ENCODE measurements around the gene LRP2.

The LRP2 gene

DNA sequence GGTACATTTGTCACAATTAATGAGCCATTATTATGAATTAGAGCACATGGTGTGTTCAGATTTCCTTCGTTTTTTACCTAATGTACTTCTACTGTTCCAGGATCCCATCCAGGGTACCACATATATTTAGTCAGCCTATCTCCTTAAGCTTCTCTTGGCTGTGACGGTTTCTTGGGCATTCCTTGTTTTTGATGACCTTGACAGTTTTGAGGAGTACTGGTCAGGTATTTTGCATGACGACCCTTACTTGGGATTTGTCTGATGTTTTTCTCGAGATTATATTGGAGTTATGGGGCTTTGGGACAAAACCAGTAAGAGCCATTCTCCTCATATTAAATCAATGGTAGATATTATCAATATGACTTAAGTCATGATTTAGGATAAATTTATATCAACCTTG is 10.2 kb upstream of the LRP2 start:
- H3F3A ChIP-seq (ENCODE audit: low read depth): no peaks in the 10 kb centered on the region
- TF ChIP-seq, protein P1, sequence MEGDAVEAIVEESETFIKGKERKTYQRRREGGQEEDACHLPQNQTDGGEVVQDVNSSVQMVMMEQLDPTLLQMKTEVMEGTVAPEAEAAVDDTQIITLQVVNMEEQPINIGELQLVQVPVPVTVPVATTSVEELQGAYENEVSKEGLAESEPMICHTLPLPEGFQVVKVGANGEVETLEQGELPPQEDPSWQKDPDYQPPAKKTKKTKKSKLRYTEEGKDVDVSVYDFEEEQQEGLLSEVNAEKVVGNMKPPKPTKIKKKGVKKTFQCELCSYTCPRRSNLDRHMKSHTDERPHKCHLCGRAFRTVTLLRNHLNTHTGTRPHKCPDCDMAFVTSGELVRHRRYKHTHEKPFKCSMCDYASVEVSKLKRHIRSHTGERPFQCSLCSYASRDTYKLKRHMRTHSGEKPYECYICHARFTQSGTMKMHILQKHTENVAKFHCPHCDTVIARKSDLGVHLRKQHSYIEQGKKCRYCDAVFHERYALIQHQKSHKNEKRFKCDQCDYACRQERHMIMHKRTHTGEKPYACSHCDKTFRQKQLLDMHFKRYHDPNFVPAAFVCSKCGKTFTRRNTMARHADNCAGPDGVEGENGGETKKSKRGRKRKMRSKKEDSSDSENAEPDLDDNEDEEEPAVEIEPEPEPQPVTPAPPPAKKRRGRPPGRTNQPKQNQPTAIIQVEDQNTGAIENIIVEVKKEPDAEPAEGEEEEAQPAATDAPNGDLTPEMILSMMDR (conservative IDR thresholded peaks at IDR 0.05; ENCODE audit: low read length): no peak
- no peak for TF ChIP-seq EZH2phosphoT487 (IDR thresholded peaks at IDR 0.05; ENCODE audit: borderline replicate concordance)
- no peaks in the 10 kb centered on the region for H3K79me2 ChIP-seq (ENCODE audit: insufficient read depth, low read length)
- H3K4me3 ChIP-seq (ENCODE audit: low read length, poor library complexity, severe bottlenecking): no peak overlapping the region
- no peaks in the 10 kb centered on the region for H3K9me3 ChIP-seq (ENCODE audit: insufficient read depth, low read depth, low read length)
- H4K20me1 ChIP-seq (ENCODE audit: insufficient read depth, low read length, poor library complexity, severe bottlenecking): no peaks in the 10 kb centered on the region
- no peak overlapping the region for H3K9ac ChIP-seq (ENCODE audit: low read depth, low read length, poor library complexity, severe bottlenecking)
- H3K9me2 ChIP-seq (replicated peaks; ENCODE audit: low read depth, low read length): no peaks in the 10 kb centered on the region
- no peaks in the 10 kb centered on the region for H3K36me3 ChIP-seq (ENCODE audit: insufficient read depth, low read length)
- H2AFZ ChIP-seq (ENCODE audit: low read length): no peak overlapping the region
- H3K27me3 ChIP-seq (ENCODE audit: insufficient read depth, low read length, poor library complexity, severe bottlenecking): no peaks in the 10 kb centered on the region
- H3K4me2 ChIP-seq (ENCODE audit: low read depth, low read length, poor library complexity, severe bottlenecking): no peak overlapping the region
- H3K4me1 ChIP-seq (ENCODE audit: insufficient read depth, low read length, poor library complexity, severe bottlenecking): no peaks in the 10 kb centered on the region

DNA sequence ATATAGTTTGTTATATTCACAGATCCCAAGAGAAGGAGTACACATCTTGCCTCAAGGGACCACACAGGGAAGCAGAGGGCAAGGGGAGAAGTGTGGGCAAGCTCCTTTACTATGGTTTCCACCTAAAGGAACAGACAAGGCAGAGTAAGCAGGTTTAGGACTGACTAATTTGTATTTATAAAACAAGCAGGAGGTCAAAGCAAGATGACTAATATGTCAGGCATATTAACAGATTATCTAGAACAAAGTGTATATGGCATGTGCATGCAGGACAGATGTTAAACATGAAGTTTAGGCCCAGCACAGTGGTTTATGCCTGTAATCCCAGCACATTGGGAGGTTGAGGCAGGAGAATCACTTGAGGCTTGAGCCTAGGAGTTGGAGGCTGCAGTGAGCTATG is 3.7 kb upstream of the LRP2 start:
- H3K4me1 ChIP-seq (ENCODE audit: insufficient read depth, low read length, poor library complexity, severe bottlenecking): peaks cover 15% of the 10 kb centered on the region
- H3K36me3 ChIP-seq (ENCODE audit: insufficient read depth, low read length): no peaks in the 10 kb centered on the region
- no peaks in the 10 kb centered on the region for H4K20me1 ChIP-seq (ENCODE audit: insufficient read depth, low read length, poor library complexity, severe bottlenecking)
- H3K9me3 ChIP-seq (ENCODE audit: insufficient read depth, low read depth, low read length): no peaks in the 10 kb centered on the region
- no peaks in the 10 kb centered on the region for H3K9me2 ChIP-seq (replicated peaks; ENCODE audit: low read depth, low read length)
- H3K4me3 ChIP-seq (ENCODE audit: low read length, poor library complexity, severe bottlenecking): no peak overlapping the region
- H3K4me2 ChIP-seq (ENCODE audit: low read depth, low read length, poor library complexity, severe bottlenecking): no peak overlapping the region
- no peaks in the 10 kb centered on the region for H3F3A ChIP-seq (ENCODE audit: low read depth)
- H3K9ac ChIP-seq (ENCODE audit: low read depth, low read length, poor library complexity, severe bottlenecking): no peak overlapping the region
- no peak for TF ChIP-seq EZH2phosphoT487 (IDR thresholded peaks at IDR 0.05; ENCODE audit: borderline replicate concordance)
- TF ChIP-seq, protein P1 (conservative IDR thresholded peaks at IDR 0.05; ENCODE audit: low read length): no peak
- H3K27me3 ChIP-seq (ENCODE audit: insufficient read depth, low read length, poor library complexity, severe bottlenecking): peaks cover 9% of the 10 kb centered on the region
- no peaks in the 10 kb centered on the region for H3K79me2 ChIP-seq (ENCODE audit: insufficient read depth, low read length)
- H2AFZ ChIP-seq (ENCODE audit: low read length): peak overlapping the region; percentile 22; the same call in 1 of the 2 replicates

DNA sequence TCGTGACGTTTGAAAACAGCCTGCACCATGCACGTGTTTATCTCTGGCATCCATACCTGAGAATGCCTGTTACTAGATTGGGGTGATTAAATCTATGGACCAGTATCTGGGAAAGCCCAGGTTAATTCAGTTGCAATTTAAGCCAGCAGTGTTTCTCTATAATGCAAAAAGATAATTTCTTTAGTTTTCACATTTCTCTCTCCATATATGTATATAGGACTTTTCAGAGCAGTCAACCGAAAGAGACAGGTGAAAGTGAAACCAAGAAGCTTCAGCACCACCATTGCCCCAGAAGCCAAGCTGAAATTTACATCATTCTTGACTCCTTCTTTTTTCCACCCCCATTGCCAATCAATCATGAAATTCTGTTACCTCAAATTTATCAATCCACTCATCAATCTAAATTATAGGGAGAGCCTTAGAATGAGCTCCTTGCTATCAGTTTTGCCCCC is 2.7 kb upstream of the LRP2 start:
- H3F3A ChIP-seq (ENCODE audit: low read depth): no peaks in the 10 kb centered on the region
- peak overlapping the region; percentile 99 for H2AFZ ChIP-seq (ENCODE audit: low read length)
- peak overlapping the region; percentile 83 for H3K4me3 ChIP-seq (ENCODE audit: low read length, poor library complexity, severe bottlenecking)

More for the DNA sequence above, 2.7 kb upstream of the LRP2 start:
- H3K9me3 ChIP-seq (ENCODE audit: insufficient read depth, low read depth, low read length): no peaks in the 10 kb centered on the region
- no peaks in the 10 kb centered on the region for H4K20me1 ChIP-seq (ENCODE audit: insufficient read depth, low read length, poor library complexity, severe bottlenecking)
- H3K36me3 ChIP-seq (ENCODE audit: insufficient read depth, low read length): no peaks in the 10 kb centered on the region
- no peaks in the 10 kb centered on the region for H3K79me2 ChIP-seq (ENCODE audit: insufficient read depth, low read length)
- TF ChIP-seq EZH2phosphoT487 (IDR thresholded peaks at IDR 0.05; ENCODE audit: borderline replicate concordance): no peak
- TF ChIP-seq, protein P1 (conservative IDR thresholded peaks at IDR 0.05; ENCODE audit: low read length): no peak
- no peaks in the 10 kb centered on the region for H3K9me2 ChIP-seq (replicated peaks; ENCODE audit: low read depth, low read length)
- H3K4me2 ChIP-seq (ENCODE audit: low read depth, low read length, poor library complexity, severe bottlenecking): peak overlapping the region; percentile 96
- peak overlapping the region; percentile 71 for H3K9ac ChIP-seq (ENCODE audit: low read depth, low read length, poor library complexity, severe bottlenecking)
- peaks cover 9% of the 10 kb centered on the region for H3K27me3 ChIP-seq (ENCODE audit: insufficient read depth, low read length, poor library complexity, severe bottlenecking)
- peaks cover 15% of the 10 kb centered on the region for H3K4me1 ChIP-seq (ENCODE audit: insufficient read depth, low read length, poor library complexity, severe bottlenecking)

Measured in Loucy (cell line).